Measurements from ENCODE around the gene IGFBP5. TPM values are rescaled to one million over a fixed set of nuclear protein-coding genes. Genes with fewer than 3 reads are reported as not detected.

The IGFBP5 gene
- polyA plus RNA-seq, 3 donors = 352 to 398 (median 376) TPM

GRCh38 chr2:216690456-216690852 is 4.9 kb downstream of the IGFBP5 start:
- no peak for DNase-seq (ENCODE audit: low read depth in 3 of 3, low spot score in 2 of 3)

GRCh38 chr2:216689397-216689796 is 6.0 kb downstream of the IGFBP5 start:
- no peak for DNase-seq (ENCODE audit: low read depth in 3 of 3, low spot score in 2 of 3)

DNA sequence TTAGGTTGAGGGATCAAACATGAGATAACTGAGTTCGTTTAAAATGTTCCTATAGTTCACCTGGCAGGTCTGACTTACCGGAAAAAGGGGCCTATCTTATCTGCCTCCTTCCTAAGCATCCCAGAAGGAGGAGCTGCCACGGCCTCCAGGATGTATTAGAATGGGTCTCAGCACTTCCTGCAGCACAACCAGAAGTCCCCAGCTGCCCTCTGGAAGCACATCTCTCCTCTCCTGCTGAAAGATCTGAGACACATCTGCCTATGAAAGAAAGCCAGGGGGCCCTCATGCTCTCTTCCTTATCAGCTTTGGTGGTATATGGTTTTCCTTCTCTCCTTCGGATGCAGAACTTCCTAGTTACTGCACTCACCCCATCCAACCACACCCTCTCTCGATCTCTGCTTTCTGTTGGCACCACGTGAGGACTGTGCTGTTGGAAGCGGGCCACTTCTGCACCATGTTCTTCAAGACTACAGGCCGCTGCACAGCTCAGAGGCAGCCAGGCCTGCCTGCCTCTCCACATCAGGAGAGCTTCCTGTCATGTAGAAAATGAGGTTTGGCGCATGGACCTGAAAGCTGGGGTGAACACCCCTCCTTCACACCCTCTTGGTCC is 6.5 kb downstream of the IGFBP5 start:
- no peak for DNase-seq (ENCODE audit: low read depth in 3 of 3, low spot score in 2 of 3)

DNA sequence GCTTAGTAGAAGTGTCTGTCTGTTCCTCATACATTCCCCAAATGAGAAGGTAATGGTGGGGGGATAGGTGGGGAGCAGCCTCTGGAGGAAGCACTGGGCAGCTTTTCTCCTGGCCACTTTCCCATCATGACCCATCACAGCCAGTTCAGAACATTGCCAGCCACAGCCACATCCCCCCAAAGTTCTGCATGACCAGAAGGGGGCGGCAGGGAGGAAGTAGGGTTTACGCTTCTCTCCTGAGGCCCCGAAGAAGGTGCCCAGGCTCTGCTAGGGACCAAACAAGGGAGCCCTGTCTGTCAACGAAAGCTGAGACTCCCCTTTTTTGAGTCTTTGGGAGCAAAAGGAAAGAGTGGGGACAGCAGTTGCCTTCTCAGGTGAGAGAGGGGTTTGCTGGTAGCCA is 7.7 kb downstream of the IGFBP5 start:
- DNase-seq (ENCODE audit: low read depth in 3 of 3, low spot score in 2 of 3) = no peak

- no peak for DNase-seq (ENCODE audit: low read depth in 3 of 3, low spot score in 2 of 3)
These were observed 8.2 kb downstream of the IGFBP5 start for GRCh38 chr2:216687111-216687510.

DNA sequence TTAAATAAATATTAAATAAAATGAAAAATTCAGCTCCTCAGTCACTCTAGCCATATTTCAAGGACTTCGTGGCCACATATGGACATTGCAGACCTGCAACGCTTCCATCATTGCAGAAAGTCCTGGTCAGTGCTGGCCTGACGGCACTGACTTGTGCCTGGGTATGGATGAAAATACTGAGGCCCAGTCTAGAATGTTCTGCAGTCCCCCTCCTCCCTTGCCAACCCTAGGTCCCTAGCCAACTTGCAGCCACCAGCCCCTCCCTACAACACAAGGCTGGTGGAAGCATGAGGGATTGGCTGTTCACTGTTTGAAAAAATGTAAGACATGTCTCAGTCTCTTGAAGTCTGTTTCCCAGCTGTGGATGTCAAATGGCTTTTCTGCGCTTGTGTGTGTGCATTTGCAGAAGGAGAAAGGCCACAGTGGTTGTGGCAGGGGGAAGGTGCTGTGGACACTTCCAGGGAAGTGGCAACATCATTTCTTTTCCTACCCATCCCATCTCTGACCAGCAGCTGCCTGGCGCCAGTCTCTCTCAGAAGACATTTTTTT is 9.9 kb downstream of the IGFBP5 start:
- no peak for DNase-seq (ENCODE audit: low read depth in 3 of 3, low spot score in 2 of 3)

DNA sequence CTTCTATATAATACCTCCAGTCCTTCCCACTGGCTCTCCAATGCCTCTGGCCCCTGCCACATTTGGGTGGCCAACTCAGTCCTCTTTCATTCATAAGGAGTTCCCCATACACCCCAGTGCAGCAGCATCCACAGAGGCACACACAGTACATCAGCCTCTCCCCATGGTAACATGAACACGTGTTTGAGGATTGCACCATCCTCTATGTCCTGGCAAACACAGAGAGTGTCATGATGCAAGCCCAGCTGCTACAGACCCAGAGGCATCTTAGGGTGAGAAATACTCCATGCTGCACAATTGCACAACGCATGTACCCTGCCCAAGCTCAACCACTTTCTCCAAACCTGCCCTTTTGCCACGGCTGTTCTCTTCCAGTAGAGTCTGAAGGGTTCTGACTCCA is 11.5 kb downstream of the IGFBP5 start:
- no peak for DNase-seq (ENCODE audit: low read depth in 3 of 3, low spot score in 2 of 3)

DNA sequence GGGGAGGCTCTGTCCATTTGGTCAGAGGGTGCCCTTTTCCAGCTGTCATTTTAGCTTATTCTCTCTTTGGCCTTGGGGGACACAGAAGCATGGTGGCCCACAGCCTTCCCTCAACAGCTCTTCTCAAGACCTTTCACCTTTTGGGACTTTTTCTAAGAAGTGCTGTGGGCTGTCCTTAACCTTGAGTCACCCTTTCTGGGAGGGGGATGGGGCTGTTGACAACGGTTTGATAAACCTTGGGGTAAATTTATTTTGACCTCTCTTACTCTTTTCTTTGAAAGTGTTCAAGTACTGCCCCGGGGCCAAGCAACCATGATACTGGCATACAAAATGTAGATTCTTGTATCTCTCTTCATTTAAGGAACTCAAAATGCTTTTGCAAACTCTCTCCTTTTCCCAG is 13.7 kb downstream of the IGFBP5 start:
- no peak for DNase-seq (ENCODE audit: low read depth in 3 of 3, low spot score in 2 of 3)

DNA sequence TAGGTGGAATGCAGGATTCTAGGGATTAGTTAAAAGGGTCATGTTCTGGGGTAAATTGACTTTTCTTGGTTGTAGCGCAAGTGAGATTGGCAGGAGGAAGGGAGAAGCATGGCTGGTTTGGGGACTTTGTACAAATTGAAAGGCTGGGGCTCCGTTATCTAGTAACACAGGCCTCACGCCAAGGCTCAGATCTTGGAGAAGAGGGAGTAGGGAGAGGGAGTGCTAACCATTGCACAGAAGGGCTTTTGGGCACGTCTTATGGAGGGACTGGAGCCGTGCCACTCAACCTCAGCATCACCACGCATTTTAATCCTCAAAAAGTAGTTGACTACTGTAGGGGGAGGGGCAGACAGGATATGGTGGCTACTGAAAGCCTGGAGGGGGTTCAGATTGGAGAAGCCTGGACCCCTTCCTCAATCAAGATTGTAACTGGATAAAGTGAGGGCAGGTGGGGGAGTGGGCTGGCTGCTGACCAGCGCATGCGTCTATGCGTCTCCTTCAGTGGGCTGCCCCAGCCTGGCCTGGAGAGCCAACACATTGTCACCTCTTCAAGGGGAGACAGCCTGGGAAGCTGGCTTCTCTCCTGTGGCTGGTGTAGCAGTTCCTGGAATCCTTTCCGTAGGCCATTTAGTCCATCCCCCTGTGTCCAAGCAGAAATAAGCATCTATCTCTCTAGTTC is 14.3 kb downstream of the IGFBP5 start:
- no peak for DNase-seq (ENCODE audit: low read depth in 3 of 3, low spot score in 2 of 3)

GRCh38 chr2:216679658-216680024 is 15.7 kb downstream of the IGFBP5 start:
- no peak for DNase-seq (ENCODE audit: low read depth in 3 of 3, low spot score in 2 of 3)

GRCh38 chr2:216678813-216679657 is 16.3 kb downstream of the IGFBP5 start:
- DNase-seq (ENCODE audit: low read depth in 3 of 3, low spot score in 2 of 3) = no peak

DNA sequence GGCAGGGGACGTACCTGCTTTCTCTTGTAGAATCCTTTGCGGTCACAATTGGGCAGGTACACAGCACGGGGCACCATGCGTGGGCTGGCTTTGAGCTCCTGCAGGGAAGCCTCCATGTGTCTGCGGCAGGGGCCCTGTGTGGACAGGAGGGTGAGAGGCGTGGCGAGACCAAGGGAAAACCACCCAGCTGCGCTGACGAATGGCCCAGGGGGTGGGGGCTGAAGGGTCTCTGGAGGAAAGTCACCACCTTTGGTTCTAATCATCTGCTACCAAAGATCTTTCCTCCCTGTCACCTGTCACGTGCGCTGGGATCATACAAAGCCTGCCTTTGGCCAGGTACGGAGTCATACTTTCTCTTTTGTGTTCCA is 17.3 kb downstream of the IGFBP5 start:
- no peak for DNase-seq (ENCODE audit: low read depth in 3 of 3, low spot score in 2 of 3)

- no peak for DNase-seq (ENCODE audit: low read depth in 3 of 3, low spot score in 2 of 3)
These were observed 17.8 kb downstream of the IGFBP5 start for GRCh38 chr2:216677439-216678097.

DNA sequence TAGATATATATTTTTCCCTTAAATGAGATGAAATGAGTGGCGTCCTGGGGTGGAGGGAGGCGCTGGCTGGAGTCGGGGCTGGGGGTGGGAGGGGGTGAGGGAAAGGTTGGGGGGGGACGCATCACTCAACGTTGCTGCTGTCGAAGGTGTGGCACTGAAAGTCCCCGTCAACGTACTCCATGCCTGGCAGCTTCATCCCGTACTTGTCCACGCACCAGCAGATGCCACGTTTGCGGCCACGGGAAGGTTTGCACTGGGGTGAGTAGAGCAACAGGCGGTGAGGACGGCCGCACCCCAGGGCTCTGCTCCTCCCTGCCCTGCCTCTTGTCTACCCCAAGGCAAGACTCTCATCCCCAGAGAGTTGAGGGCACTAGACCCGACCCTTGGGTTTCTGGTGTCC is 18.7 kb downstream of the IGFBP5 start:
- no peak for DNase-seq (ENCODE audit: low read depth in 3 of 3, low spot score in 2 of 3)

- DNase-seq (ENCODE audit: low read depth in 3 of 3, low spot score in 2 of 3) = no peak
These were observed 21.0 kb downstream of the IGFBP5 start for GRCh38 chr2:216674376-216674775.

DNA sequence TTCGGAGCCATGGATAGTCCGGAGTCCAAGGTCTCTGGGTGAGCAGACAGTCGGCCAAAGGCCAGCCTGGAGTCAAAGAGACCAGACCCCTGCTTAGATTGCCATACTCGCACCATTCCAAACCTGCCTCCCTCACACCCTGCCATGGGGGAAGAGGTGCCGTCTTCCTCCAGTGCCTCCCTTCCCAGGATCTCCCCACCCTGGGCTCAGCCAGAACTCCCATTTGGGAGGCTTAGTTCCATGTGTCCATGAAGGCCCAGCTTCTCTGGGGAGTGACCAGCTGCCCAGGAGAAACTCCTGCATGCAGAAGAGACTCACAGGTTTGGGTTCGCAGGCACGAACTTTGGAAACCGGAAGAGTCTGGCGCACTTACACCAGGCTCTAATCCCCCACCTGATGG is 21.7 kb downstream of the IGFBP5 start:
- DNase-seq (ENCODE audit: low read depth in 3 of 3, low spot score in 2 of 3) = no peak

GRCh38 chr2:216673021-216673420 is 22.3 kb downstream of the IGFBP5 start:
- no peak for DNase-seq (ENCODE audit: low read depth in 3 of 3, low spot score in 2 of 3)

DNA sequence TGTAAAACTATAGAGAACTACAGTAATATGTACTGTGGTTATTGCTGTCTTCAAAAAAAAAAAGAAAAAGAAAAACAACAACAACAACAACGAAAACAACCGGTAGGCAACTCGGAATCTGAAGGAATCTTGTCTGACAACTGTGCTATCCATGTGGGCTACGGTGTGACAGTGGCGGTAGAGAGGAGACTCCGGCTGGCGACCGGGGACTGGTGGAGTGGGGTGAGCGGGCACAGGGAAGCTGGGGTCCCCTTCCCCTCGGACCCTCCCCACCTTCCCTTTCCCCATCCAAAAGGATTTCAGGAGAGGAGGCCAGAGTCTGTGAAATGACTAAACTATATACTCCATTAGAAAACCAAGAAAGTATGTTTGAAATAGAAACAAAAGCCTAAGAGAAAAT is 22.9 kb downstream of the IGFBP5 start:
- DNase-seq (ENCODE audit: low read depth in 3 of 3, low spot score in 2 of 3) = no peak

GRCh38 chr2:216671791-216672343 is 23.5 kb downstream of the IGFBP5 start:
- no peak for DNase-seq (ENCODE audit: low read depth in 3 of 3, low spot score in 2 of 3)

GRCh38 chr2:216671081-216671411 is 24.3 kb downstream of the IGFBP5 start:
- DNase-seq (ENCODE audit: low read depth in 3 of 3, low spot score in 2 of 3) = no peak
